Nephron (organoid): ENCODE data around the gene COL8A2.

Experiments
- H3K27ac Mint-ChIP-seq, 3 experiments: 2 replicates each; pipeline ENCODE4 v1.8.0; 2020; ENCODE audit warnings: mixed read lengths in 3 of 3, mild to moderate bottlenecking in 2 of 3, moderate library complexity in 1 of 3
- H3K27me3 Mint-ChIP-seq: 2 replicates; pipeline ENCODE4 v1.8.0; 2021; ENCODE audit warnings: low read depth, mild to moderate bottlenecking, moderate library complexity, mixed read lengths
- H3K36me3 Mint-ChIP-seq: 2 replicates; pipeline ENCODE4 v1.8.0; 2020; ENCODE audit warnings: low read depth, mixed read lengths
- H3K4me1 Mint-ChIP-seq: 2 replicates; pipeline ENCODE4 v1.8.0; 2020; ENCODE audit warnings: mixed read lengths
- H3K4me3 Mint-ChIP-seq, 3 experiments: 2 replicates each; pipeline ENCODE4 v1.8.0; 2020; ENCODE audit warnings: mild to moderate bottlenecking in 3 of 3, mixed read lengths in 3 of 3, moderate library complexity in 2 of 3
- H3K9me3 Mint-ChIP-seq: 2 replicates; pipeline ENCODE4 v1.8.0; 2020; ENCODE audit warnings: mixed read lengths
- CTCF ChIP-seq, 3 experiments: fragments of 200-600 bp; sonication (generic); IDR thresholded peaks; one replicate each; pipeline ENCODE4 v1.5.0; 2021; ENCODE audit warnings: antibody characterized with exemption in 3 of 3; ENCODE audit not compliant: unreplicated experiment in 3 of 3

Gene COL8A2

GRCh38 chr1:36144413-36144812 lies 19.4 kb upstream of the COL8A2 start:
- peaks cover 21% of the 10 kb centered on the region for H3K4me1 Mint-ChIP-seq
- H3K27me3 Mint-ChIP-seq = no peaks in the 10 kb centered on the region
- peaks cover 25% of the 10 kb centered on the region for H3K36me3 Mint-ChIP-seq
- no peak for TF ChIP-seq CTCF (IDR thresholded peaks at IDR 0.05; ENCODE audit: unreplicated experiment in 3 of 3)
- H3K27ac Mint-ChIP-seq = no peak overlapping the region
- H3K9me3 Mint-ChIP-seq = no peaks in the 10 kb centered on the region
- H3K4me3 Mint-ChIP-seq = peak overlapping the region in 1 of 3 experiments; percentile 32

- H3K4me3 Mint-ChIP-seq = no peak overlapping the region
- H3K9me3 Mint-ChIP-seq = no peaks in the 10 kb centered on the region
- H3K4me1 Mint-ChIP-seq = peaks cover 13% of the 10 kb centered on the region
- peaks cover 29% of the 10 kb centered on the region for H3K36me3 Mint-ChIP-seq
- H3K27me3 Mint-ChIP-seq = no peaks in the 10 kb centered on the region
- TF ChIP-seq CTCF (IDR thresholded peaks at IDR 0.05; ENCODE audit: unreplicated experiment in 3 of 3) = no peak
- H3K27ac Mint-ChIP-seq = no peak overlapping the region
Observed at GRCh38 chr1:36143424-36143823, 18.4 kb upstream of the COL8A2 start.

GRCh38 chr1:36142121-36142520 lies 17.1 kb upstream of the COL8A2 start:
- H3K4me1 Mint-ChIP-seq = peaks cover 6% of the 10 kb centered on the region
- no peaks in the 10 kb centered on the region for H3K9me3 Mint-ChIP-seq
- no peak overlapping the region for H3K27ac Mint-ChIP-seq
- H3K36me3 Mint-ChIP-seq = peaks cover 34% of the 10 kb centered on the region
- no peak overlapping the region for H3K4me3 Mint-ChIP-seq
- TF ChIP-seq CTCF (IDR thresholded peaks at IDR 0.05; ENCODE audit: unreplicated experiment in 3 of 3) = no peak
- H3K27me3 Mint-ChIP-seq = no peaks in the 10 kb centered on the region

GRCh38 chr1:36139521-36139920 lies 14.5 kb upstream of the COL8A2 start:
- TF ChIP-seq CTCF (IDR thresholded peaks at IDR 0.05; ENCODE audit: unreplicated experiment in 3 of 3) = no peak
- Mint-ChIP-seq H3K4me1 (peaks cover 13% of the 10 kb centered on the region), H3K36me3 (peaks cover 26% of the 10 kb centered on the region), H3K27me3 (no peaks in the 10 kb centered on the region), H3K4me3 (no peak overlapping the region), H3K27ac (no peak overlapping the region), H3K9me3 (no peaks in the 10 kb centered on the region)

- Mint-ChIP-seq H3K27me3 (no peaks in the 10 kb centered on the region), H3K4me1 (peaks cover 23% of the 10 kb centered on the region), H3K36me3 (peaks cover 21% of the 10 kb centered on the region), H3K9me3 (no peaks in the 10 kb centered on the region), H3K27ac (peak overlapping the region in 1 of 3 experiments; percentile 10), H3K4me3 (no peak overlapping the region)
- TF ChIP-seq CTCF (IDR thresholded peaks at IDR 0.05; ENCODE audit: unreplicated experiment in 3 of 3) = no peak
Observed at GRCh38 chr1:36137776-36138175, 12.8 kb upstream of the COL8A2 start.

GRCh38 chr1:36137226-36137625 lies 12.2 kb upstream of the COL8A2 start:
- TF ChIP-seq CTCF (IDR thresholded peaks at IDR 0.05; ENCODE audit: unreplicated experiment in 3 of 3) = no peak
- no peak overlapping the region for H3K27ac Mint-ChIP-seq
- H3K36me3 Mint-ChIP-seq = peaks cover 21% of the 10 kb centered on the region
- H3K4me3 Mint-ChIP-seq = no peak overlapping the region
- H3K4me1 Mint-ChIP-seq = peaks cover 20% of the 10 kb centered on the region
- H3K27me3 Mint-ChIP-seq = no peaks in the 10 kb centered on the region
- no peaks in the 10 kb centered on the region for H3K9me3 Mint-ChIP-seq
